OCI-LY7 (cell line): Measurements from ENCODE around the gene CALN1.

Experiments used
- CTCF ChIP-seq: fragments of 200-600 bp; sonication (generic); conservative IDR thresholded peaks from 2 replicates; pipeline ENCODE4 v1.5.1; 2014; ENCODE audit warnings: mild to moderate bottlenecking, antibody characterized with exemption, low read length, moderate library complexity, mixed read lengths
- EZH2phosphoT487 ChIP-seq: fragments of 200-600 bp; sonication (generic); IDR thresholded peaks from 2 replicates; pipeline ENCODE4 v1.6.1; 2018; ENCODE audit warnings: low read depth, borderline replicate concordance, mild to moderate bottlenecking, mixed run types, antibody characterized with exemption, low read length, moderate library complexity, mixed read lengths

- TF ChIP-seq EZH2phosphoT487 (no peak), CTCF (no peak)
Measured at GRCh38 chr7:72037516-72037915, 374.6 kb downstream of the CALN1 start.
